GM10248 (cell line): ENCODE measurements around the gene WIPF2.

Experiments used
- CTCF ChIA-PET: fragments of 300-600 bp; sonication (Branson Sonifier 250); formaldehyde crosslinking; extraction: SDS; loops from one replicate; lab custom pipeline; 2021; ENCODE audit warnings: antibody characterized with exemption; lab: Yijun Ruan, JAX
- POLR2A ChIA-PET: fragments of 350-650 bp; sonication (Branson Sonifier 250); formaldehyde crosslinking; extraction: SDS; loops from one replicate; lab custom pipeline; 2020; ENCODE audit warnings: antibody characterized with exemption; lab: Yijun Ruan, JAX
- DNase-seq: peaks from one replicate; pipeline ENCODE4 v3.0.0; 2012; ENCODE audit errors: extremely low spot score
- CTCF ChIP-seq: IDR thresholded peaks from 2 replicates; pipeline ENCODE4 v1.5.1; 2012; ENCODE audit warnings: mild to moderate bottlenecking, low read depth; ENCODE audit errors: extremely low read depth, missing control alignments, control extremely low read depth

WIPF2 gene

GRCh38 chr17:40266882-40267281 is 47.8 kb downstream of the WIPF2 start:
- ChIA-PET POLR2A (no interaction called here), CTCF (interaction anchor here (1.3 to 1.5 kb wide), 2 partner anchors 98 to 180 kb away, joined by 3 read pairs; no protein-coding TSS in a partner anchor)
- no peak for DNase-seq
- TF ChIP-seq CTCF = no peak

- TF ChIP-seq CTCF = no peak
- POLR2A ChIA-PET = no interaction called here
- DNase-seq = no peak
Observed at GRCh38 chr17:40268141-40268712, 49.1 kb downstream of the WIPF2 start.

GRCh38 chr17:40278414-40278813 is 59.3 kb downstream of the WIPF2 start:
- CTCF ChIA-PET = interaction anchor here (1.1 to 1.4 kb wide), 2 partner anchors 21 to 80 kb away, joined by 3 read pairs; no protein-coding TSS in a partner anchor
- DNase-seq = no peak
- POLR2A ChIA-PET = no interaction called here
- no peak for TF ChIP-seq CTCF

More at GRCh38 chr17:40268141-40268712, 49.1 kb downstream of the WIPF2 start:
- CTCF ChIA-PET = interaction anchor here (0.9 to 1.2 kb wide), 6 partner anchors 8 to 66 kb away, joined by 3 to 6 read pairs (median 4); no protein-coding TSS in a partner anchor

- CTCF ChIA-PET = no interaction called here
- DNase-seq = no peak
- POLR2A ChIA-PET = no interaction called here
- TF ChIP-seq CTCF = no peak
Observed at GRCh38 chr17:40279402-40279801, 60.3 kb downstream of the WIPF2 start.

- POLR2A ChIA-PET = no interaction called here
- TF ChIP-seq CTCF = no peak
- DNase-seq = no peak
- CTCF ChIA-PET = interaction anchor here (0.9 to 1.9 kb wide), 7 partner anchors 9 to 170 kb away, joined by 3 to 7 read pairs (median 4); no protein-coding TSS in a partner anchor
Observed at GRCh38 chr17:40281663-40282062, 62.6 kb downstream of the WIPF2 start.

- TF ChIP-seq CTCF = no peak
- no peak for DNase-seq
- ChIA-PET POLR2A (interaction anchor here (0.7 kb wide), 1 partner anchor 36 kb away, joined by 6 read pairs; no protein-coding TSS in a partner anchor), CTCF (interaction anchor here (1.0 to 1.8 kb wide), 8 partner anchors 12 to 257 kb away, joined by 3 to 6 read pairs (median 4); no protein-coding TSS in a partner anchor)
Observed at GRCh38 chr17:40283662-40284061, 64.6 kb downstream of the WIPF2 start.
